HepG2 (cell line): Measurements from ENCODE around the gene SLC6A6. TPM values are rescaled to one million over a fixed set of nuclear protein-coding genes. Genes with fewer than 3 reads are reported as not detected.

Experiments
- ATAC-seq: fragments of 200-7000 bp; cut with Tn5 transposase; 3 replicates; pipeline ENCODE4 v1.9.1; 2020; ENCODE audit warnings: mild to moderate bottlenecking, moderate library complexity
- BruUV-seq: library from RNA; stranded (reverse); fragments of 400-500 nt; replicated peaks from 2 replicates; lab custom pipeline; 2021; lab: Mats Ljungman, UMichigan
- CTCF ChIA-PET: fragments of 300-600 bp; formaldehyde crosslinking; extraction: SDS; loops from one replicate; lab custom pipeline; 2021; ENCODE audit warnings: low total read pairs, inconsistent platforms, low intra/inter-chr PET ratio; lab: Yijun Ruan, JAX
- POLR2A ChIA-PET: fragments of 350-600 bp; sonication (Branson Sonifier 250); formaldehyde crosslinking; loops from one replicate; lab custom pipeline; 2020; ENCODE audit warnings: antibody characterized with exemption, inconsistent platforms; lab: Yijun Ruan, JAX
- DNase-seq: peaks from one replicate; pipeline ENCODE4 v3.0.0-alpha.2; 2015; ENCODE audit warnings: low spot score
- FAIRE-seq: peaks from 3 replicates; lab custom pipeline; 2011; peaks lifted over from hg19 to GRCh38; lab: Jason Lieb, UNC
- H2AFZ ChIP-seq: one replicate; pipeline ENCODE4 v1.6.1; 2011; ENCODE audit warnings: low read length, inconsistent platforms
- H3K27ac ChIP-seq: fragments of 300-600 bp; 3 replicates; pipeline ENCODE4 v1.8.0; 2011; ENCODE audit warnings: mixed run types, mild to moderate bottlenecking, mixed read lengths, low read length, inconsistent platforms; ENCODE audit not compliant: insufficient read depth; ENCODE audit errors: extremely low read length
- H3K27me3 ChIP-seq, 2 experiments: fragments of 200-600 bp in 1 of 2; 2 replicates in 1 of 2; 3 replicates in 1 of 2; pipeline versions ENCODE4 v1.6.0 to v1.8.0; 2011; ENCODE audit warnings: low read length in 2 of 2, mild to moderate bottlenecking in 2 of 2, moderate library complexity in 2 of 2, inconsistent platforms in 1 of 2; ENCODE audit not compliant: insufficient read depth in 2 of 2, control insufficient read depth in 1 of 2
- H3K36me3 ChIP-seq, 2 experiments: fragments of 200-600 bp in 1 of 2; replicated peaks in 1 of 2; 2 replicates in 1 of 2; 3 replicates in 1 of 2; pipeline versions ENCODE4 v1.5.1 to v1.8.0; 2011; ENCODE audit warnings: low read length in 2 of 2, inconsistent platforms in 1 of 2; ENCODE audit not compliant: insufficient read depth in 2 of 2, control insufficient read depth in 1 of 2
- H3K4me1 ChIP-seq: 2 replicates; pipeline ENCODE4 v1.5.1; 2012; ENCODE audit warnings: low read length, inconsistent platforms; ENCODE audit not compliant: insufficient read depth
- H3K4me2 ChIP-seq: 2 replicates; pipeline ENCODE4 v1.6.0; 2011; ENCODE audit warnings: low read depth, low read length, inconsistent platforms
- H3K4me3 ChIP-seq, 3 experiments: fragments of 200-600 bp in 1 of 3; sonication (generic), shearing (Covaris generic) in 1 of 3; replicated peaks in 1 of 3; 2 replicates each; pipeline ENCODE4 v1.5.1; 2011 to 2016; ENCODE audit warnings: low read length in 3 of 3, inconsistent platforms in 2 of 3, low read depth in 2 of 3, mild to moderate bottlenecking in 2 of 3, control low read depth in 1 of 3, mixed read lengths in 1 of 3; ENCODE audit not compliant: insufficient read depth in 1 of 3
- H3K79me2 ChIP-seq: one replicate; pipeline ENCODE4 v1.6.1; 2011; ENCODE audit warnings: low read length, inconsistent platforms; ENCODE audit not compliant: insufficient read depth
- H3K9ac ChIP-seq: 2 replicates; pipeline ENCODE4 v1.6.0; 2011; ENCODE audit warnings: mild to moderate bottlenecking, low read depth, low read length, inconsistent platforms; ENCODE audit not compliant: insufficient read depth
- H3K9me3 ChIP-seq: 2 replicates; pipeline ENCODE4 v1.5.1; 2012; ENCODE audit warnings: mild to moderate bottlenecking, low read length
- H4K20me1 ChIP-seq: 2 replicates; pipeline ENCODE4 v1.6.0; 2011; ENCODE audit warnings: inconsistent platforms, mild to moderate bottlenecking, low read length, moderate library complexity; ENCODE audit not compliant: insufficient read depth
- BCL3 ChIP-seq: sonication (generic); formaldehyde crosslinking; IDR thresholded peaks from 2 replicates; pipeline ENCODE4 v1.5.1; 2020; ENCODE audit warnings: mild to moderate bottlenecking, missing genetic modification reagents, moderate library complexity
- CAMTA2 ChIP-seq: sonication (generic); formaldehyde crosslinking; IDR thresholded peaks from 2 replicates; pipeline ENCODE4 v1.4.0; 2020; ENCODE audit warnings: mild to moderate bottlenecking, missing genetic modification reagents, borderline replicate concordance
- CEBPB ChIP-seq: IDR thresholded peaks from 2 replicates; pipeline ENCODE4 v1.6.1; 2011; ENCODE audit warnings: low read depth, low read length, improper control_type of control experiment, borderline replicate concordance
- HNRNPUL1 ChIP-seq: fragments of 200-400 bp; formaldehyde crosslinking; IDR thresholded peaks from 2 replicates; pipeline ENCODE4 v1.6.1; 2017; ENCODE audit warnings: low read depth, mild to moderate bottlenecking, low read length, moderate library complexity
- NR0B2 ChIP-seq: sonication (generic); formaldehyde crosslinking; IDR thresholded peaks from 2 replicates; pipeline ENCODE4 v1.4.0; 2020; ENCODE audit warnings: mild to moderate bottlenecking, missing genetic modification reagents
- PCBP1 ChIP-seq: fragments of 200-400 bp; formaldehyde crosslinking; IDR thresholded peaks from 2 replicates; pipeline ENCODE4 v1.6.1; 2017; ENCODE audit warnings: mild to moderate bottlenecking, low read depth, low read length, borderline replicate concordance
- REXO4 ChIP-seq: sonication (generic); formaldehyde crosslinking; IDR thresholded peaks from 2 replicates; pipeline ENCODE4 v1.8.0; 2022; ENCODE audit warnings: missing genetic modification reagents, mild to moderate bottlenecking, borderline replicate concordance
- ZNF253 ChIP-seq: sonication (generic); formaldehyde crosslinking; IDR thresholded peaks from 2 replicates; pipeline ENCODE4 v1.8.0; 2022; ENCODE audit warnings: mild to moderate bottlenecking, missing genetic modification reagents, borderline replicate concordance
- ZNF343 ChIP-seq: sonication (generic); formaldehyde crosslinking; IDR thresholded peaks from 2 replicates; pipeline ENCODE4 v1.4.0; 2020; ENCODE audit warnings: mild to moderate bottlenecking, missing genetic modification reagents
- ZNF768 ChIP-seq: sonication (generic); formaldehyde crosslinking; IDR thresholded peaks from 2 replicates; pipeline ENCODE4 v1.4.0; 2020; ENCODE audit warnings: missing genetic modification reagents
- WGBS: methylation state at CpG from one replicate; pipeline ENCODE4 v1.1.6; 2017; ENCODE audit warnings: low lambda C conversion rate; 5-methylcytosine and 5-hydroxymethylcytosine counted together
- in situ Hi-C: cut with HindIII; loops from 2 replicates; pipeline ENCODE4 v1.10.0; 2017; ENCODE audit warnings: low pct_unique_long_range_greater_than_20kb; ENCODE audit not compliant: extremely low pct_ligation_motif_present
- intact Hi-C: fragments of 100-400 bp; cut with micrococcal nuclease; formaldehyde crosslinking; loops from one replicate; pipeline ENCODE4 v1.10.0; 2022; ENCODE audit not compliant: unreplicated experiment
- polyA plus RNA-seq, 8 experiments: library from polyadenylated mRNA; depleted of rRNA in 3 of 8; stranded (reverse) in 7 of 8; unstranded in 1 of 8; fragments of >200 nt; fragmentation: Illumina TruSeq in 4 of 8; extraction: Trizol in 4 of 8; gene quantifications; 2 replicates each; pipeline versions ENCODE4 v1.2.1 to v1.2.3, GENCODE V29; 2011 to 2016; ENCODE audit warnings: low read depth in 4 of 8, missing spikeins in 1 of 8, mixed read lengths in 1 of 8; ENCODE audit not compliant: insufficient read depth in 1 of 8
- total RNA-seq, 5 experiments: library from RNA; depleted of rRNA; stranded (reverse); fragments of >200 nt; fragmentation: Illumina TruSeq; extraction: Trizol; gene quantifications; 2 replicates each; pipeline ENCODE4 v1.2.3, GENCODE V29; 2016; ENCODE audit warnings: low read depth in 1 of 5

The SLC6A6 gene
- total and polyA plus RNA-seq, 2 of the 13 experiments (the other 11 are each of a cell fraction or from before 2014, with no cell fraction given) = 14.1 to 20.7 TPM

GRCh38 chr3:14525685-14526631 is 123.6 kb downstream of the SLC6A6 start:
- no peak overlapping the region for H3K4me3 ChIP-seq
- ATAC-seq (no peak), FAIRE-seq (no peak), DNase-seq (no peak)
- no peaks in the 10 kb centered on the region for H4K20me1 ChIP-seq
- in situ Hi-C loops (no loop called here), intact Hi-C loops (no loop called here)
- POLR2A ChIA-PET = no interaction called here
- no peak overlapping the region for H3K27ac ChIP-seq
- peaks cover 1 to 16% of the 10 kb centered on the region in 2 experiments; a peak in 3 of 5 replicates for H3K27me3 ChIP-seq
- H3K4me1 ChIP-seq = no peaks in the 10 kb centered on the region
- 24% methylated on average over 10 of the region's 17 CpGs for WGBS
- CTCF ChIA-PET = no interaction called here
- H3K4me2 ChIP-seq = no peak overlapping the region
- no peaks in the 10 kb centered on the region for H3K79me2 ChIP-seq
- BruUV-seq = no TSS peak
- no peak overlapping the region for H2AFZ ChIP-seq
- no peaks in the 10 kb centered on the region for H3K36me3 ChIP-seq
- H3K9me3 ChIP-seq = no peaks in the 10 kb centered on the region
- H3K9ac ChIP-seq = no peak overlapping the region
- TF ChIP-seq BCL3 (CRISPR knock-in tag) = no peak
- TF ChIP-seq HNRNPUL1 = no peak
- no peak for TF ChIP-seq REXO4 (CRISPR knock-in tag)
- TF ChIP-seq ZNF343 (CRISPR knock-in tag) = no peak
- TF ChIP-seq NR0B2 (CRISPR knock-in tag) = no peak
- no peak for TF ChIP-seq ZNF253 (CRISPR knock-in tag)
- peak; percentile 46 for TF ChIP-seq CEBPB
- TF ChIP-seq PCBP1 = no peak
- TF ChIP-seq ZNF768 (CRISPR knock-in tag) = peak; percentile 93
- no peak for TF ChIP-seq CAMTA2 (CRISPR knock-in tag)
